HEK293 (cell line): ENCODE results near the gene WNT7A.

ENCODE experiments used
- EGR2 ChIP-seq: fragments of 450-650 bp; formaldehyde crosslinking; IDR thresholded peaks from 2 replicates; pipeline ENCODE4 v1.5.1; 2016; ENCODE audit warnings: low read depth, missing biosample characterization, missing genetic modification characterization
- GFI1B ChIP-seq: fragments of 450-650 bp; formaldehyde crosslinking; IDR thresholded peaks from 2 replicates; pipeline ENCODE4 v1.5.1; 2016; ENCODE audit warnings: missing biosample characterization, missing genetic modification characterization
- GLIS2 ChIP-seq: fragments of 450-650 bp; formaldehyde crosslinking; IDR thresholded peaks from 2 replicates; pipeline ENCODE4 v1.5.1; 2016; ENCODE audit warnings: missing biosample characterization, missing genetic modification characterization
- IKZF3 ChIP-seq: fragments of 450-650 bp; IDR thresholded peaks from 2 replicates; pipeline ENCODE4 v1.5.0; 2018; ENCODE audit warnings: missing biosample characterization, mild to moderate bottlenecking, missing genetic modification characterization, moderate library complexity
- KLF1 ChIP-seq: fragments of 450-650 bp; formaldehyde crosslinking; IDR thresholded peaks from 2 replicates; pipeline ENCODE4 v1.5.1; 2016; ENCODE audit warnings: missing biosample characterization, missing genetic modification characterization
- KLF10 ChIP-seq: fragments of 450-650 bp; IDR thresholded peaks from 2 replicates; pipeline ENCODE4 v1.5.1; 2018; ENCODE audit warnings: missing biosample characterization, mild to moderate bottlenecking, missing genetic modification characterization
- OSR2 ChIP-seq: fragments of 450-650 bp; formaldehyde crosslinking; IDR thresholded peaks from 2 replicates; pipeline ENCODE4 v1.5.1; 2016; ENCODE audit warnings: missing biosample characterization, missing genetic modification characterization
- SP2 ChIP-seq: fragments of 450-650 bp; formaldehyde crosslinking; IDR thresholded peaks from 2 replicates; pipeline ENCODE4 v1.5.1; 2016; ENCODE audit warnings: missing biosample characterization, missing genetic modification characterization
- ZNF132 ChIP-seq: fragments of 450-650 bp; formaldehyde crosslinking; IDR thresholded peaks from 2 replicates; pipeline ENCODE4 v1.5.1; 2017; ENCODE audit warnings: missing biosample characterization, missing genetic modification characterization, borderline replicate concordance
- ZNF133 ChIP-seq: fragments of 450-650 bp; formaldehyde crosslinking; IDR thresholded peaks from 2 replicates; pipeline ENCODE4 v1.5.1; 2016; ENCODE audit warnings: missing biosample characterization, missing genetic modification characterization
- ZNF366 ChIP-seq: fragments of 450-650 bp; formaldehyde crosslinking; conservative IDR thresholded peaks from 2 replicates; pipeline ENCODE4 v1.5.1; 2016; ENCODE audit warnings: missing biosample characterization, missing genetic modification characterization
- ZNF473 ChIP-seq: fragments of 450-650 bp; formaldehyde crosslinking; IDR thresholded peaks from 2 replicates; pipeline ENCODE4 v1.5.1; 2017; ENCODE audit warnings: missing biosample characterization, missing genetic modification characterization
- ZNF548 ChIP-seq: fragments of 450-650 bp; formaldehyde crosslinking; IDR thresholded peaks from 2 replicates; pipeline ENCODE4 v1.5.1; 2016; ENCODE audit warnings: missing biosample characterization, missing genetic modification characterization
- ZNF560 ChIP-seq: fragments of 450-650 bp; formaldehyde crosslinking; IDR thresholded peaks from 2 replicates; pipeline ENCODE4 v1.5.1; 2017; ENCODE audit warnings: missing biosample characterization, missing genetic modification characterization, borderline replicate concordance
- ZNF660 ChIP-seq: fragments of 450-650 bp; IDR thresholded peaks from 2 replicates; pipeline ENCODE4 v1.5.1; 2018; ENCODE audit warnings: missing biosample characterization, mild to moderate bottlenecking, missing genetic modification characterization
- ZNF837 ChIP-seq: fragments of 450-650 bp; formaldehyde crosslinking; IDR thresholded peaks from 2 replicates; pipeline ENCODE4 v1.5.1; 2016; ENCODE audit warnings: missing biosample characterization, missing genetic modification characterization
- TF ChIP-seq, protein P1 (sequence below): fragments of 450-650 bp; formaldehyde crosslinking; IDR thresholded peaks from 2 replicates; pipeline ENCODE4 v1.5.1; 2016; ENCODE audit warnings: missing biosample characterization, missing genetic modification characterization
- TF ChIP-seq, protein P2 (sequence below): fragments of 450-650 bp; formaldehyde crosslinking; IDR thresholded peaks from 2 replicates; pipeline ENCODE4 v1.5.1; 2016; ENCODE audit warnings: missing biosample characterization, missing genetic modification characterization
- TF ChIP-seq, protein P3 (sequence below): fragments of 450-650 bp; formaldehyde crosslinking; IDR thresholded peaks from 2 replicates; pipeline ENCODE4 v1.5.1; 2016; ENCODE audit warnings: missing biosample characterization, missing genetic modification characterization, borderline replicate concordance
- TF ChIP-seq, protein P4 (sequence below): fragments of 450-650 bp; formaldehyde crosslinking; IDR thresholded peaks from 2 replicates; pipeline ENCODE4 v1.5.1; 2016; ENCODE audit warnings: missing biosample characterization, missing genetic modification characterization, borderline replicate concordance
- TF ChIP-seq, protein P5 (sequence below): fragments of 450-650 bp; formaldehyde crosslinking; IDR thresholded peaks from 2 replicates; pipeline ENCODE4 v1.5.1; 2017; ENCODE audit warnings: missing biosample characterization, mild to moderate bottlenecking, missing genetic modification characterization, moderate library complexity
- TF ChIP-seq, protein P6 (sequence below): fragments of 450-650 bp; formaldehyde crosslinking; IDR thresholded peaks from 2 replicates; pipeline ENCODE4 v1.5.1; 2016; ENCODE audit warnings: missing biosample characterization, missing genetic modification characterization
- TF ChIP-seq, protein P7 (sequence below): fragments of 450-650 bp; formaldehyde crosslinking; IDR thresholded peaks from 2 replicates; pipeline ENCODE4 v1.5.1; 2016; ENCODE audit warnings: missing biosample characterization, missing genetic modification characterization

The WNT7A gene

DNA sequence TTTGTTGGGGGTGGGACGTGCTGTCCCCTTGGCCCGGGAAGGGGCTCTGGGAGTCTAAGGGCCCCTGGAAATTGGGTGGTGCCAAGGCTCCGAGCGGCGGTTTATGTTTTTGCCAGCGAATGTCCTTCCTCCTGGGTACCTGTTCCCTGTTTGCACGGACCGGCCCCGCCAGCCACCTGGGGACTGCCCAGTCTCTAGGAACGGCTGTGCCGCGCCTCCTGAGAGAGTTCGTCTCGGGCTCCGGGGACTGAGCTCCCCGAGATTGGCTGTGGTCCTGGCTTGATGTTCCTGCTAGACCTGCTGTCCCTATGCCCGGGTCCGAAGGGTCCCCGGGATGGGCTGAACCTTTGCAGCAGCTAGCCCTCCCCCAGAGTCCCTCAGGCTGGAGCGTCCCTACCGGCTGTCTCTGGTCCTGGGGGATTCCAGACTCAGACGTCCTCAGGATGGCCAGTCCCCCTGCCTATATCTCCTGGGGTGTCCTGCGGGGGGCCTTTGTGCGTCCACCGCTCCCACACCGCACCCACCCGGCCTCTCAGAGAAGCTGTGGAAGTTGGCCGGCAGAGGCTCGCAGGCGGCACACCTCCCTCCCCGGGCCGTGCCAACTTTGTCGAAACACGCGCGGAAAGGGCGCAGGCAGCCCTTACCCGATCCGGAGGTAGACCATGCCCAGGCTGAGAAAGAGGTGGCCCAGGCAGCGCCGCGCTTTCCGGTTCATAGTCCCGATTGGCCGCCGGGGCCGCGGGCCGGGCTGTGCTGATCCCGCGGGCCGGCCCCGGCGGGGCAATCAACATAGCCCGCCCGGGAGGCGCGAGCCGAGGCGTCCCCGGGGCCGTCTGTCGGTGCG, 547 bp downstream of the WNT7A start (continued):
- TF ChIP-seq, protein P1, sequence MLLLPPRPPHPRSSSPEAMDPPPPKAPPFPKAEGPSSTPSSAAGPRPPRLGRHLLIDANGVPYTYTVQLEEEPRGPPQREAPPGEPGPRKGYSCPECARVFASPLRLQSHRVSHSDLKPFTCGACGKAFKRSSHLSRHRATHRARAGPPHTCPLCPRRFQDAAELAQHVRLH = no peak
- TF ChIP-seq GLIS2 (tag by site-specific recombination) (peak; percentile 76; the same call in 1 of the 2 replicates), OSR2 (tag by site-specific recombination) (no peak), KLF10 (no peak), SP2 (tag by site-specific recombination) (0 out of 2 replicates have a peak, but pooled peaks have one; percentile 13), ZNF132 (tag by site-specific recombination) (no peak), ZNF133 (no peak), GFI1B (tag by site-specific recombination) (no peak), ZNF366 (tag by site-specific recombination) (no peak), KLF1 (no peak), ZNF473 (tag by site-specific recombination) (no peak), IKZF3 (no peak), ZNF837 (tag by site-specific recombination) (no peak), ZNF660 (peak; percentile 97), ZNF548 (tag by site-specific recombination) (no peak), ZNF560 (tag by site-specific recombination) (no peak), EGR2 (tag by site-specific recombination) (no peak)
- TF ChIP-seq, protein P2, sequence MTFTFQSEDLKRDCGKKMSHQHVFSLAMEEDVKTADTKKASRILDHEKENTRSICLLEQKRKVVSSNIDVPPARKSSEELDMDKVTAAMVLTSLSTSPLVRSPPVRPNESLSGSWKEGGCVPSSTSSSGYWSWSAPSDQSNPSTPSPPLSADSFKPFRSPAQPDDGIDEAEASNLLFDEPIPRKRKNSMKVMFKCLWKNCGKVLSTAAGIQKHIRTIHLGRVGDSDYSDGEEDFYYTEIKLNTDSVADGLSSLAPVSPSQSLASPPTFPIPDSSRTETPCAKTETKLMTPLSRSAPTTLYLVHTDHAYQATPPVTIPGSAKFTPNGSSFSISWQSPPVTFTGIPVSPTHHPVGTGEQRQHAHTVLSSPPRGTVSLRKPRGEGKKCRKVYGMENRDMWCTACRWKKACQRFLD (tag by site-specific recombination) = no peak
- TF ChIP-seq, protein P3, sequence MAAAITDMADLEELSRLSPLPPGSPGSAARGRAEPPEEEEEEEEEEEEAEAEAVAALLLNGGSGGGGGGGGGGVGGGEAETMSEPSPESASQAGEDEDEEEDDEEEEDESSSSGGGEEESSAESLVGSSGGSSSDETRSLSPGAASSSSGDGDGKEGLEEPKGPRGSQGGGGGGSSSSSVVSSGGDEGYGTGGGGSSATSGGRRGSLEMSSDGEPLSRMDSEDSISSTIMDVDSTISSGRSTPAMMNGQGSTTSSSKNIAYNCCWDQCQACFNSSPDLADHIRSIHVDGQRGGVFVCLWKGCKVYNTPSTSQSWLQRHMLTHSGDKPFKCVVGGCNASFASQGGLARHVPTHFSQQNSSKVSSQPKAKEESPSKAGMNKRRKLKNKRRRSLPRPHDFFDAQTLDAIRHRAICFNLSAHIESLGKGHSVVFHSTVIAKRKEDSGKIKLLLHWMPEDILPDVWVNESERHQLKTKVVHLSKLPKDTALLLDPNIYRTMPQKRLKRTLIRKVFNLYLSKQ (tag by site-specific recombination) = no peak
- TF ChIP-seq, protein P4, sequence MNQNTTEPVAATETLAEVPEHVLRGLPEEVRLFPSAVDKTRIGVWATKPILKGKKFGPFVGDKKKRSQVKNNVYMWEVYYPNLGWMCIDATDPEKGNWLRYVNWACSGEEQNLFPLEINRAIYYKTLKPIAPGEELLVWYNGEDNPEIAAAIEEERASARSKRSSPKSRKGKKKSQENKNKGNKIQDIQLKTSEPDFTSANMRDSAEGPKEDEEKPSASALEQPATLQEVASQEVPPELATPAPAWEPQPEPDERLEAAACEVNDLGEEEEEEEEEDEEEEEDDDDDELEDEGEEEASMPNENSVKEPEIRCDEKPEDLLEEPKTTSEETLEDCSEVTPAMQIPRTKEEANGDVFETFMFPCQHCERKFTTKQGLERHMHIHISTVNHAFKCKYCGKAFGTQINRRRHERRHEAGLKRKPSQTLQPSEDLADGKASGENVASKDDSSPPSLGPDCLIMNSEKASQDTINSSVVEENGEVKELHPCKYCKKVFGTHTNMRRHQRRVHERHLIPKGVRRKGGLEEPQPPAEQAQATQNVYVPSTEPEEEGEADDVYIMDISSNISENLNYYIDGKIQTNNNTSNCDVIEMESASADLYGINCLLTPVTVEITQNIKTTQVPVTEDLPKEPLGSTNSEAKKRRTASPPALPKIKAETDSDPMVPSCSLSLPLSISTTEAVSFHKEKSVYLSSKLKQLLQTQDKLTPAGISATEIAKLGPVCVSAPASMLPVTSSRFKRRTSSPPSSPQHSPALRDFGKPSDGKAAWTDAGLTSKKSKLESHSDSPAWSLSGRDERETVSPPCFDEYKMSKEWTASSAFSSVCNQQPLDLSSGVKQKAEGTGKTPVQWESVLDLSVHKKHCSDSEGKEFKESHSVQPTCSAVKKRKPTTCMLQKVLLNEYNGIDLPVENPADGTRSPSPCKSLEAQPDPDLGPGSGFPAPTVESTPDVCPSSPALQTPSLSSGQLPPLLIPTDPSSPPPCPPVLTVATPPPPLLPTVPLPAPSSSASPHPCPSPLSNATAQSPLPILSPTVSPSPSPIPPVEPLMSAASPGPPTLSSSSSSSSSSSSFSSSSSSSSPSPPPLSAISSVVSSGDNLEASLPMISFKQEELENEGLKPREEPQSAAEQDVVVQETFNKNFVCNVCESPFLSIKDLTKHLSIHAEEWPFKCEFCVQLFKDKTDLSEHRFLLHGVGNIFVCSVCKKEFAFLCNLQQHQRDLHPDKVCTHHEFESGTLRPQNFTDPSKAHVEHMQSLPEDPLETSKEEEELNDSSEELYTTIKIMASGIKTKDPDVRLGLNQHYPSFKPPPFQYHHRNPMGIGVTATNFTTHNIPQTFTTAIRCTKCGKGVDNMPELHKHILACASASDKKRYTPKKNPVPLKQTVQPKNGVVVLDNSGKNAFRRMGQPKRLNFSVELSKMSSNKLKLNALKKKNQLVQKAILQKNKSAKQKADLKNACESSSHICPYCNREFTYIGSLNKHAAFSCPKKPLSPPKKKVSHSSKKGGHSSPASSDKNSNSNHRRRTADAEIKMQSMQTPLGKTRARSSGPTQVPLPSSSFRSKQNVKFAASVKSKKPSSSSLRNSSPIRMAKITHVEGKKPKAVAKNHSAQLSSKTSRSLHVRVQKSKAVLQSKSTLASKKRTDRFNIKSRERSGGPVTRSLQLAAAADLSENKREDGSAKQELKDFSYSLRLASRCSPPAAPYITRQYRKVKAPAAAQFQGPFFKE (tag by site-specific recombination) = no peak
- TF ChIP-seq, protein P5, sequence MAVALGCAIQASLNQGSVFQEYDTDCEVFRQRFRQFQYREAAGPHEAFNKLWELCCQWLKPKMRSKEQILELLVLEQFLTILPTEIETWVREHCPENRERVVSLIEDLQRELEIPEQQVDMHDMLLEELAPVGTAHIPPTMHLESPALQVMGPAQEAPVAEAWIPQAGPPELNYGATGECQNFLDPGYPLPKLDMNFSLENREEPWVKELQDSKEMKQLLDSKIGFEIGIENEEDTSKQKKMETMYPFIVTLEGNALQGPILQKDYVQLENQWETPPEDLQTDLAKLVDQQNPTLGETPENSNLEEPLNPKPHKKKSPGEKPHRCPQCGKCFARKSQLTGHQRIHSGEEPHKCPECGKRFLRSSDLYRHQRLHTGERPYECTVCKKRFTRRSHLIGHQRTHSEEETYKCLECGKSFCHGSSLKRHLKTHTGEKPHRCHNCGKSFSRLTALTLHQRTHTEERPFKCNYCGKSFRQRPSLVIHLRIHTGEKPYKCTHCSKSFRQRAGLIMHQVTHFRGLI (tag by site-specific recombination) = no peak
- TF ChIP-seq, protein P6, sequence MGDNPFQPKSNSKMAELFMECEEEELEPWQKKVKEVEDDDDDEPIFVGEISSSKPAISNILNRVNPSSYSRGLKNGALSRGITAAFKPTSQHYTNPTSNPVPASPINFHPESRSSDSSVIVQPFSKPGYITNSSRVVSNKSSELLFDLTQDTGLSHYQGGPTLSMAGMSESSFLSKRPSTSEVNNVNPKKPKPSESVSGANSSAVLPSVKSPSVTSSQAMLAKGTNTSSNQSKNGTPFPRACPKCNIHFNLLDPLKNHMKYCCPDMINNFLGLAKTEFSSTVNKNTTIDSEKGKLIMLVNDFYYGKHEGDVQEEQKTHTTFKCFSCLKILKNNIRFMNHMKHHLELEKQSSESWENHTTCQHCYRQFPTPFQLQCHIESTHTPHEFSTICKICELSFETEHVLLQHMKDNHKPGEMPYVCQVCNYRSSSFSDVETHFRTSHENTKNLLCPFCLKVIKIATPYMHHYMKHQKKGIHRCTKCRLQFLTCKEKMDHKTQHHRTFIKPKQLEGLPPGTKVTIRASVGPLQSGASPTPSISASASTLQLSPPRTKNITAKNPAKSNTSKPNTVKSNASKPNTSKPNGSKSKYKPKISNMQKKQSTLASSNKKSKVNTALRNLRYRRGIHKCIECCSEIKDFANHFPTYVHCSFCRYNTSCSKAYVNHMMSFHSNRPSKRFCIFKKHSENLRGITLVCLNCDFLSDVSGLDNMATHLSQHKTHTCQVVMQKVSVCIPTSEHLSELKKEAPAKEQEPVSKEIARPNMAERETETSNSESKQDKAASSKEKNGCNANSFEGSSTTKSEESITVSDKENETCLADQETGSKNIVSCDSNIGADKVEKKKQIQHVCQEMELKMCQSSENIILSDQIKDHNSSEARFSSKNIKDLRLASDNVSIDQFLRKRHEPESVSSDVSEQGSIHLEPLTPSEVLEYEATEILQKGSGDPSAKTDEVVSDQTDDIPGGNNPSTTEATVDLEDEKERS = no peak
- TF ChIP-seq, protein P7, sequence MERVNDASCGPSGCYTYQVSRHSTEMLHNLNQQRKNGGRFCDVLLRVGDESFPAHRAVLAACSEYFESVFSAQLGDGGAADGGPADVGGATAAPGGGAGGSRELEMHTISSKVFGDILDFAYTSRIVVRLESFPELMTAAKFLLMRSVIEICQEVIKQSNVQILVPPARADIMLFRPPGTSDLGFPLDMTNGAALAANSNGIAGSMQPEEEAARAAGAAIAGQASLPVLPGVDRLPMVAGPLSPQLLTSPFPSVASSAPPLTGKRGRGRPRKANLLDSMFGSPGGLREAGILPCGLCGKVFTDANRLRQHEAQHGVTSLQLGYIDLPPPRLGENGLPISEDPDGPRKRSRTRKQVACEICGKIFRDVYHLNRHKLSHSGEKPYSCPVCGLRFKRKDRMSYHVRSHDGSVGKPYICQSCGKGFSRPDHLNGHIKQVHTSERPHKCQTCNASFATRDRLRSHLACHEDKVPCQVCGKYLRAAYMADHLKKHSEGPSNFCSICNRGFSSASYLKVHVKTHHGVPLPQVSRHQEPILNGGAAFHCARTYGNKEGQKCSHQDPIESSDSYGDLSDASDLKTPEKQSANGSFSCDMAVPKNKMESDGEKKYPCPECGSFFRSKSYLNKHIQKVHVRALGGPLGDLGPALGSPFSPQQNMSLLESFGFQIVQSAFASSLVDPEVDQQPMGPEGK (tag by site-specific recombination) = no peak
